NT2/D1 (cell line): ENCODE results near the gene CEP104.

Experiments used
- SUZ12 ChIP-seq: IDR thresholded peaks from 2 replicates; pipeline ENCODE4 v1.6.1; 2011; ENCODE audit not compliant: insufficient read length, insufficient read depth; ENCODE audit errors: extremely low read depth
- YY1 ChIP-seq: IDR thresholded peaks from 2 replicates; pipeline ENCODE4 v1.6.1; 2011; ENCODE audit not compliant: insufficient read length, insufficient read depth
- ZNF274 ChIP-seq: IDR thresholded peaks from 2 replicates; pipeline ENCODE4 v1.6.1; 2011; ENCODE audit warnings: mild to moderate bottlenecking, low read depth, low read length

- TF ChIP-seq ZNF274 = no peak
- TF ChIP-seq YY1 = no peak
- TF ChIP-seq SUZ12 = no peak
Observed at GRCh38 chr1:3790952-3791351, 66.1 kb downstream of the CEP104 start.
